ENCODE measurements around the gene USP31. TPM values are rescaled to one million over a fixed set of nuclear protein-coding genes. Genes with fewer than 3 reads are reported as not detected.

Gene USP31, protein sequence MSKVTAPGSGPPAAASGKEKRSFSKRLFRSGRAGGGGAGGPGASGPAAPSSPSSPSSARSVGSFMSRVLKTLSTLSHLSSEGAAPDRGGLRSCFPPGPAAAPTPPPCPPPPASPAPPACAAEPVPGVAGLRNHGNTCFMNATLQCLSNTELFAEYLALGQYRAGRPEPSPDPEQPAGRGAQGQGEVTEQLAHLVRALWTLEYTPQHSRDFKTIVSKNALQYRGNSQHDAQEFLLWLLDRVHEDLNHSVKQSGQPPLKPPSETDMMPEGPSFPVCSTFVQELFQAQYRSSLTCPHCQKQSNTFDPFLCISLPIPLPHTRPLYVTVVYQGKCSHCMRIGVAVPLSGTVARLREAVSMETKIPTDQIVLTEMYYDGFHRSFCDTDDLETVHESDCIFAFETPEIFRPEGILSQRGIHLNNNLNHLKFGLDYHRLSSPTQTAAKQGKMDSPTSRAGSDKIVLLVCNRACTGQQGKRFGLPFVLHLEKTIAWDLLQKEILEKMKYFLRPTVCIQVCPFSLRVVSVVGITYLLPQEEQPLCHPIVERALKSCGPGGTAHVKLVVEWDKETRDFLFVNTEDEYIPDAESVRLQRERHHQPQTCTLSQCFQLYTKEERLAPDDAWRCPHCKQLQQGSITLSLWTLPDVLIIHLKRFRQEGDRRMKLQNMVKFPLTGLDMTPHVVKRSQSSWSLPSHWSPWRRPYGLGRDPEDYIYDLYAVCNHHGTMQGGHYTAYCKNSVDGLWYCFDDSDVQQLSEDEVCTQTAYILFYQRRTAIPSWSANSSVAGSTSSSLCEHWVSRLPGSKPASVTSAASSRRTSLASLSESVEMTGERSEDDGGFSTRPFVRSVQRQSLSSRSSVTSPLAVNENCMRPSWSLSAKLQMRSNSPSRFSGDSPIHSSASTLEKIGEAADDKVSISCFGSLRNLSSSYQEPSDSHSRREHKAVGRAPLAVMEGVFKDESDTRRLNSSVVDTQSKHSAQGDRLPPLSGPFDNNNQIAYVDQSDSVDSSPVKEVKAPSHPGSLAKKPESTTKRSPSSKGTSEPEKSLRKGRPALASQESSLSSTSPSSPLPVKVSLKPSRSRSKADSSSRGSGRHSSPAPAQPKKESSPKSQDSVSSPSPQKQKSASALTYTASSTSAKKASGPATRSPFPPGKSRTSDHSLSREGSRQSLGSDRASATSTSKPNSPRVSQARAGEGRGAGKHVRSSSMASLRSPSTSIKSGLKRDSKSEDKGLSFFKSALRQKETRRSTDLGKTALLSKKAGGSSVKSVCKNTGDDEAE (N-terminal part only)
- 10 to 100 TPM; 24.0 to 31.1 TPM for total RNA-seq
- long read RNA-seq, partial matches to known transcripts = 0 of 2 reads
- long read RNA-seq, other reads (novel, unspliced or antisense) = 2 of 2 reads

DNA sequence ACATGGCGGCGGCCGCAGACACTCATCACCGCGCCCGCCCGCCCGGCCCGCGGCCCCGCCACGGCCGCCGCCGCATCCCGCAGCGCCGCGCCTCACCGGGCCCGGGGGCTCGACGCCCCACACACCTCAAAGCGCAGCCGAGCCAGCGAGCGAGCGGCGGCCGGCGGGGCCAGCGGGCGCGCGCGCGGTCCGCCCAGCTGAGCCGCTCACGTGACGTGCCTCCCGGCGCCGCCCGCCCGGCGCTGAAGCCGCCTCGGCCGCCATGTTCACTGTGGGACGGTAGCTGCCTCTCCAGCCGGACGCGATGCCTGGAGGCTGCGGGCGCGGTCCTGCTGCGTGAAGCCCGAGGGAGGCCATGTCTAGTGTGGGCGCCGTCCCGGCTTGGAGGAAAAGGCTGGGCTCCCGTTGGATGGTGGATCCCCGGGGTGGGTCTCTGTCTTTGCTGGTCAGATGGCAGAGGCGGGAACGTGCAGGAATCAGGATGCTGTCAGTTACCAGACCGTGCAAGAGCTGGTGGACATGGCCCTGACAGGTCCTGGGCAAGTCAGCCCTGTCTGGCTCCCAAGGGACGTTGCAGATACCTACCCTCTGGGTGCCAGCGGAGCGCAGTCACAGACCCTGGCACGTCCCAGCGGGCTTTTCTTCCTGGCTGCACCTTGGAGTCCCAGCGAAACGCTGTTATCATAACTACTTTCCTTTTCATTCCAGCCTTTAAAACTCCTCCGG lies at the start of gene USP31:
Gene USP31, minus strand, starts transcription at position 186 of the 726 bp plus-strand sequence. Its CDS starts 182 bp downstream, at position 4.
- intact Hi-C loops (cut with DNase I) = loop anchor here (5.0 kb wide), 2 partner anchors 42 to 77 kb away; no protein-coding TSS in a partner anchor
- ATAC-seq = peak; percentile 98 to 99
- peak; percentile 97 for DNase-seq

DNA sequence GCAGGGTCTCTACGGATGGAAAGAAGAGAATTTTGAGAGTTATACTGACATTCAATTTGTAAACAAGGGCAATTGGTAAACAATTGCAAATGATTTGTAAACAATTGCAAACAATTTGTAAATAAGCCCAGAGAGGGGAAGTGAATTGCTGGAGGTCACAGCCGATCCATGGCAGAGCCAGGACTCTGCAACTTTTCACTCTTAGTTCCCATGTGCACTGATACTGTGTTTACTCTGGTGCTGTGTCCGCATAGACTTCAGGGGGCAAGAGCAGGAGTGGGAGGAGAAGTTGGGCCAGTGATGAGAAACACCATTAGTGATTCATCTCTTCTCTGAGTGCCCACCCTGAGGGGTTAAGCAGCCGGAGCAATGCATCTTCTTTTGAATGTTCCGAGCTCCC lies 47.3 kb upstream of the USP31 start:
- DNase-seq (no peak), ATAC-seq (no peak)
- intact Hi-C loops (cut with DNase I) = no loop called here

DNA sequence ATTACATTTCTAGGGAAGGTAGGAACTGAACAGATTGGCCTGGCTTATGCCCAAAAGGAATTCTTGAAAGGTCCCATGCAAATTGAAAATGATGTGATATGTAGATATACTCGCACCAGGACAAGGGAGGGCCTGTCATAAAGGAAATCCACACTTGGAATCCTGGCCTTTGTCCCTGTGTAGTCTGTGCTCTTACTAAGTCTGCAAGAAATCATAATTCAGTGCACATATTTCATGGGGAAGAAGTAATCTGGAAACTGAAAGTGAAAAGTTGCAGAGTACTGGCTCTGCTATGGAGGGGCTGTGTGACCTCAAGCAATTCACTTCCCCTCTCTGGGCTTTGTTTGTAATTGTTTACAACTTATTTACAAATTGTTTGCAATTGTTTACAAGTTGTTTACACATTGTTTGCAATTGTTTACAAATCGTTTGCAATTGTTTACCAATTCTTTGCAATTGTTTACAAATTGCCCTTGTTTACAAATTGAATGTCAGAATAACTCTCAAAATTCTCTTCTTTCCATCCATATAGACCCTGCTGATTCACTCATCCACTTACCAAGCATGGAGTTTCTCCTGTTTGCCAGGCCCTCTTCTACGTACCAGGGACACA lies 46.2 kb upstream of the USP31 start:
- no peak for DNase-seq
- peak; percentile 41 to 51 for ATAC-seq
- intact Hi-C loops (cut with DNase I) = no loop called here

DNA sequence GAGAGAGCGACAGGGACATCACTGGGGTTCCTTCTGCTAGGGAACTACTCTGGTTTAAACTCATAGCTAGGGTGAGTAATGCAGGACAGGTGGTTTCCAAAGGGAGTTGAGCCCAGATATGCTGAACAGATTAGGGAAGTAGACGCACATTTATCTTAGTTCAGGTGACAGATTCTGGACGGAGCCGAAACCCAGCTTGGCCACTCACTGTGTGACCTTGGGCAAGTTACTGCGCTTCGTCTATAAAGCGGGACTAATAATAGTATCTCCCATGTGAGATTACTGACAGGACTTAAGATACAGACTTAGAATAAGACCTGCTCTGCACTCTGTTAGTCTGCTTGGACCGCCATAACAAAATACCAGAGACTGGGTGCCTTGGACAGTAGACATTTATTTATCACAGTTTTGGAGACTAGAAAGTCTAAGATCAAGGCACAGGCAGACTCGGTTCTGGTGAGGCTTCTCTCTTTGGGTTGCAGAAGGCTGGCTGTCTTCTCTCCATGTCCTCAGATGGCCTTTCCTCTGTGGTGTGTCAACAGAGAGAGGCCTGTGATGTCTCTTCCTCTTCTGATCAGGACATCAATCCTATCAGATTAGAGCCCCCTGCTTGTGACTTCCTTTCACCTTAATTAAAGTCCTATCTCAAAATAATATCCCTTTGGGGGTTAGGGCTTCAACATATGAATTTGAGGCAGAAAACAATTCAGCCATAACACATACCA lies 45.4 kb upstream of the USP31 start:
- DNase-seq (no peak), ATAC-seq (peak in 1 of 2 donors; percentile 38)
- intact Hi-C loops (cut with DNase I) = no loop called here

DNA sequence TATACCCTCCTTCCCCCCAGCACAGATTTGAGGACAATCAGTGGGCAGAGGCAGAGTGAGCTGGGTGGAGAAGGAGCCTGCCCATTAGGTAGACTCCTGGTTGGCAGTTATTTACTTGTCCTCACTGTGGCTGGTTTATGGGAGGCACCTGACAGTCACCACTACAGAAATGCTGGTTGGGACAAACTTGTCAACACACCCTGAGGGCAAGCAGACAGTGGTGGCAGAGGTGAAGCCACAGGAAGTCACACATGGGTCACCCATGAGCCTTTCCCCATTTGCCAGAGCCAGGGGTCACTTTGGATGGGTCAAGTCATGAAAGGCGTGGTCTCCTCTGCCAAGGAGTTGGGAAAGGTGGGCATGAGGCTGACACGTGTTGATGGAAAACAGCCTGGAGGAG lies 39.7 kb upstream of the USP31 start:
- ATAC-seq = no peak
- intact Hi-C loops (cut with DNase I) = loop anchor here in 1 of 2 donors (10.0 kb wide), 1 partner anchor 294 kb away; no protein-coding TSS in a partner anchor
- DNase-seq = no peak

DNA sequence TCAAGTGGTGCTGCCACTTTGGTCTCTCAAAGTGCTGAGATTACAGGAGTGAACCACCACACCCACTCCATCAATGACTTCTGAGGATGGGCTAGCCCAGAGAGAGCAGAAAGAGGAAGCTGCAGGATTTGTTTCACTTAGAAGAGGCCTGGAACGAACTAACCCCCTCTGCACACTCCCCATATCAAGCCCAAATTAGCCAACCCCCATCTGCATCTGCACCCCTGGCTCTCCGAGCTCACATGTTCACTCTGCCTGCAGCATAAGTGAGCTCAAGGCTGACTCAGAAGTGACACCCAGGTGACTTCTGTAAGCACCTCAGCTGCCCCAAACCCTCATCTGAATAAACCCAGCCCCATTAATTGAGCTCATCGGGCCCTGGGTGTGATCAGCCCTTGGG lies 38.1 kb upstream of the USP31 start:
- intact Hi-C loops (cut with DNase I) = loop anchor here in 1 of 2 donors (10.0 kb wide), 1 partner anchor 293 kb away; no protein-coding TSS in a partner anchor
- ATAC-seq (no peak), DNase-seq (no peak)

DNA sequence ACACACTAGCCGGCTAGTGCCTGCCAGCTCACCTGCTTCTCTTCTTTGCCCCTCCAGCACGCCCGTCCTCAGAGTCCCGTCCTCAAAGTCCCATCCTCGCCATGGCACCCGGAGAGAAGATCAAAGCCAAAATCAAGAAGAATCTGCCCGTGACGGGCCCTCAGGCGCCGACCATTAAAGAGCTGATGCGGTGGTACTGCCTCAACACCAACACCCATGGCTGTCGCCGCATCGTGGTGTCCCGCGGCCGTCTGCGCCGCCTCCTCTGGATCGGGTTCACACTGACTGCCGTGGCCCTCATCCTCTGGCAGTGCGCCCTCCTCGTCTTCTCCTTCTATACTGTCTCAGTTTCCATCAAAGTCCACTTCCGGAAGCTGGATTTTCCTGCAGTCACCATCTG lies 36.9 kb upstream of the USP31 start:
- ATAC-seq (no peak), DNase-seq (peak; percentile 20)
- intact Hi-C loops (cut with DNase I) = loop anchor here in 1 of 2 donors (10.0 kb wide), 1 partner anchor 291 kb away; no protein-coding TSS in a partner anchor

DNA sequence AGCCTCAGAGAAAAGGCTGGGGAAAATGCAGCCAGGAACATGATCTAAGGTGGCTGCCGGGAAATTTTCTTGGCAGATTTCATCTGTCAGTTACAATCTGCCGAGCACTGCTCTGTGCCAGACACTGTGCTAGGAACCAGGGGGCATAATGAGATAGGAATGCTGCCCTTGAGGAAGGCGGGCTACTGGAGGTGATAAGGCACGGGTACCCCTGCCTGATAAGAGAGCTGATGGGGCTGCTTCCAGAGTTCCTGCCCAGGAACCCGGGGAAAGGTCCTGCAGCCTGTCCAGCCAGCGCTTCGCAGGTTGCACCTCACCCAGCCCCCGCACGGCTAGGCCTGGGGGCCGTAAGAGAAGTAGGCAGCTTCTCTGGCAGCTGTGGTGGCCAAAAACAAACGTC lies 36.4 kb upstream of the USP31 start:
- DNase-seq (no peak), ATAC-seq (peak in 1 of 2 donors; percentile 69)
- intact Hi-C loops (cut with DNase I) = loop anchor here in 1 of 2 donors (10.0 kb wide), 1 partner anchor 291 kb away; no protein-coding TSS in a partner anchor

DNA sequence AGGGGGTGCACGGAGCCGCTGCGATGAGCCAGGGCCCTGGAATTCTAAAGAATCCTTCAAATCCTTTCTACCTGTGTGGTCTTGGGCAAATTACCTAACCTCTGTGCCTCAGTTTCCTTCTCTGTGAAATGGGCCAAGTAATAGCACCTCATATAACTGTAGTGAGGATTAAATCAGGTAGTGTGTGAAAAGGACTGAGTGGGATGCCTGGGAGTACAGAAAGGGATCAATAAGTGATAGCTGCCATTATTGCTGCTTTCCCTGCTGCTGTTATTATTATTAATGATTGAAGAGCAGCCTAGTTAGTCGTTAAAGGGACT lies 34.3 kb upstream of the USP31 start:
- no peak for DNase-seq
- ATAC-seq = no peak
- intact Hi-C loops (cut with DNase I) = loop anchor here (2.0 to 10.0 kb wide), 2 partner anchors 249 to 289 kb away; no protein-coding TSS in a partner anchor

DNA sequence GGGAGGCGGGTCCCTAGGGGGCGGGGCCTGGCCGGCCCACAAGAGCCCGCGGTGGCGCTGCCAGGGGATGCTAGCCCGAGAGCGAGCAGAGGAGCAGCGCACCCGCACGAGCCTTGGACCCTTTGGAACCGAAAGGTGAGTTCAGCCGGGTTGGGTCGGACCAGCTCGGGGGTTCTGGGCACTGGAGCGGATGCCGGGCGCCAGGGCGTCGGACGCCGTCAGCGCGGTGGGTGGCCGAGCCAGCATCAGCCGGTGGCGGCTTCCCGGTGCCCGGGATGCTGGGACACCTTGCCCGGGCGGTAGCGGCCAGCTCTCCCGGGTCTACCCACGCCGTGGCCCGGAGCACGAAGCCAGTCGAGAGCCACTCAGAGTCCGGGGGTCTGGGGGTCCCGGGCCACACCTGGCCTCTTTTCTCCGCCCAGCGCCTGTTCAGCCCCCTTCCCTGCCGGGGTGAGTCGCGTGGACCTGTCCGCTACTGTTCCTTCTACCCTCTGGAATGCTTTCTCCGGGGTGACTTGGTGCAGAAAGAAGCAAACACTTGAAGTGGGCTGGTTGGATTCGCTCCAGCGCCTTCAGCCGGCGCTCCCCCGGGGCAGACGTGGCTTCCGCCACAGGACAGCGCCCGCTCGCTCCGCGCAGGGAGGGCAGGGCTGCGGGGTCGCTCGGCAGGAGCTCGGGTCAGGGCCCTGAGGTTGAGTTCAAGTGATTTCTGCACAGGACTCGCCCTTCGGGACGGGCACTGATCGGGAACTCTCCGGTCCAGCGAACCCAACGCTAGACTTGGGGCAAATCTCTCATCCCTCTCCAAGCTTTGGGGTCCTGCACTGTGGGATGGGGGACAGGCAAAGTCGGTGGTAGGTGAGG lies 33.7 kb upstream of the USP31 start, which contains the start of gene SCNN1G:
Gene SCNN1G, plus strand, starts transcription at position 67 of the 864 bp plus-strand sequence. CDS start 3,527 bp downstream, outside the sequence.
- ATAC-seq (peak; percentile 39 to 45), DNase-seq (peak; percentile 20)
- intact Hi-C loops (cut with DNase I) = loop anchor here (1.0 to 10.0 kb wide), 3 partner anchors 250 to 288 kb away; no protein-coding TSS in a partner anchor

DNA sequence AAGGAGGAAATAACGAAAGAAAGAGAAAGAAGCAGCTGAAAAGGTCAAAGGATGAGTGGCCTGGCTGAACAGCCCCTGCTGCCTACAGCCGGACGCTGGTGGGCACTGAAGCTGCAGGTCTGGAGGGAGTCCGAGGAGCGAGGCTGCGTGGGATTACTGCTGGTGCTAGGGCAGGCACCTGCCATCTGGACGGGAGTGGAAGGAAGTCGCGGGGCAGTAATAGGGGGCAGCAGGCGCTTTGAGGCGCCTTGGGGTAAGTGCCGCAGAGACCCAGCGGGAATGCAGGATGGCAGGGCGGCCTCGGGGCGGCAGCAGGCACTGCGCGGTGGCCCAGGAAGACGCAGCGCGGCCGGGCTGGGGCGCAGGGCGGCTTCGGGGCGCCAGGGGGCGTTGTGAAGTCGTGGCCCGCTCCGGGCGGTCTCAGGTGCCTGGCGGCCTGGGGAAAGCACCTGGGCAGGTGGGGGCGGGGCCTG lies 33.0 kb upstream of the USP31 start:
- intact Hi-C loops (cut with DNase I) = loop anchor here (1.0 to 10.0 kb wide), 3 partner anchors 251 to 287 kb away; no protein-coding TSS in a partner anchor
- DNase-seq (peak; percentile 71), ATAC-seq (peak; percentile 97 to 98)

DNA sequence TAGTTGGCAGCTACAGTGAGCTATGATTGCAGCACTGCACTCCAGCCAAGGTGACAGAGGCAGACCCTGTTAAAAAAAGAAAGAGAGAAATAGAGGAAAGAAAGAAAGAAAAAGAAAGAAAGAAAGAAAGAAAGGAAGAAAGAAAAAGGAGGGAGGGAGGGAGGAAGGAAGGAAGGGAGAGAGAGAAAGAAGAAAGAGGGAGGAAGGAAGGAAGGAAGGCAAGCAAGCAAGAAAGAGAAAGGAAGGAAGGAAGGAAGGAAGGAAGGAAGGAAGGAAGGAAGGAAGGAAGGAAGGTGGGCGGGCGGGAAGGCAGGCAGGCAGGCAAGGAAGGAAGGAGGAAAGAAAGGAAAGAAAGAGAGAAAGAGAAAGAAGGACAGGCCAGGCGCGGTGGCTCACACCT lies 32.3 kb upstream of the USP31 start:
- ATAC-seq = no peak
- intact Hi-C loops (cut with DNase I) = loop anchor here in 1 of 2 donors (10.0 kb wide), 1 partner anchor 287 kb away; no protein-coding TSS in a partner anchor
- DNase-seq = no peak

DNA sequence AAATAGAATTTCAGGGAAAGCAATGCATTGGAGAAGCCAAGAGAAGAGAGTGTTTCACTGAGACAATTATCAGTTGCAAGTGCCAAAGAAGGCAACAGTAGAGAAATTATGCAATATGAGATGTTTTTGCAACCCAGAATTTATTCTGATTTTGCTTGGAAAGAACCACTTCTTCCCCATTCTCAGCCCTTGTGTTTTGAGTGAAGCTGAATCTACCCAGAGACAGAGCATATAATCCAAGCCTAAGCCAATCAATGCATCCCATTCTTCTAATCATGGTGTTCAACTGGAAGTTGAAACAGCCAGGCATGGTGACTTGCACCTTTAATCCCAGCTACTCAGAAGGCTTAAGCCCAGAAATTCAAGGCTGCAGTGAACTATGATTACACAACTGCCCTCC lies 26.4 kb upstream of the USP31 start:
- no peak for DNase-seq

DNA sequence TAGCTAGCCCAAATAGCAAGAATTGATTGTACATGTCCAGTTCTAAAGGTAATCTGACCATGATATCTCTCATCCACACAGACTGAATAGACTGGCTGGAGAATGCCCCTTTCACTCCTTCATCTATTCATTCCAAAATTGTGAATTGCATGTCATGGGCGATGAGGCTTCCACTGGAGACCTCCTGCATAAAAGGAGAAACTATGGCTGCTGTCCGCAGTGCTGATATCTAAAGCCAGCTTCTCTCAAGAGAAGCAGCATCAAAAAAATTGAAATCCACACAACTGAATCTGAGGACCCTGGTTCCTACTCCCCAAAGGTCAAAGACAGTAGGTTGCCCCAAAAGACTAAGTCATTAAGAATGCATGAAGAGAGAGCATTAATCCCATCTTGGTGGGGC lies 25.4 kb upstream of the USP31 start:
- intact Hi-C loops (cut with DNase I) = no loop called here
- no peak for DNase-seq
- no peak for ATAC-seq

More for the DNA sequence above, 26.4 kb upstream of the USP31 start:
- no peak for ATAC-seq
- intact Hi-C loops (cut with DNase I) = no loop called here

DNA sequence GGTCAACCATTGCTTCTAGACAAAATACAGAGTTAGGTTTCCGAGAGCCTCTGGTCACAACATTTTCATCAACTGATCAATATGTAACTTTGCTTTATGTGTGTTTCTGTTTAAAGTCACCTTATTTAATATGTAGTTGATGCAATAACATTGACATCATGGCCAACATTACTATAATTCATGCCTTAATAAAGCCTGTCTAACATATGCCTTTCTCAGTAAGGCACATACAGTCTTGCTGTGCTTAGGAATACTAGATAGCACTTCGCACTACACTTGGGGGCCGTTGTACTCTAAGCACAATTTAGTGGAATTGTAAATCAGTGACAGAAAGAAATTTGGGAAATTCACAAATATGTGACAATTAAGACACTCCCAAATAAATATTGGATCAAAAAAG lies 23.7 kb upstream of the USP31 start:
- DNase-seq (no peak), ATAC-seq (no peak)
- intact Hi-C loops (cut with DNase I) = no loop called here

DNA sequence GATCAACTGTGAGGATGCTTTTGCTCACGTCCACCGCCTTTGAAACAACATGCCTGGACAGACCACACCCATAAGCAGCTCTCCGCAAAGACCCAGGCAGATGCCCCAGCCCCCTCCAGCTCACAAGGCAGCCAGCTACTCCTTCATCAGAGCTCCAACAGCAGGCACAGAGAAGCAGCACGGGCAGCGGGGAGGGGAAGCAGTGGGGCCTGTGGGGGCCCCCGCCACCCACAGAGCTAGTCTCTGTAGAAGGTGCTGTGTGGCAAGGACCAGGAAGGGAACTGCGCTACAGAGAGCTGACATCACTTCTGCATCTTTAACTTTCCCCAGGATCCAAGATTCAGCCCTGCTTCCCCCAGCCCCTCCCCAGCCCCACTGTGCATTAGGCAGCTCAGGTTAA lies 23.3 kb upstream of the USP31 start:
- no peak for ATAC-seq
- intact Hi-C loops (cut with DNase I) = no loop called here

More for the DNA sequence above, 23.3 kb upstream of the USP31 start:
- DNase-seq = no peak

Data from left cardiac atrium (tissue), 4 donors.